DOHH2 (cell line): ENCODE results near the gene GDPGP1.

Experiments
- H3F3A ChIP-seq: fragments of 200-600 bp; sonication (generic), shearing (Covaris generic); 2 replicates; pipeline ENCODE4 v1.6.0; 2016; ENCODE audit warnings: antibody characterized with exemption, mild to moderate bottlenecking; ENCODE audit not compliant: control insufficient read depth, insufficient read depth
- H3K27ac ChIP-seq: fragments of 200-600 bp; sonication (generic); 2 replicates; pipeline ENCODE4 v1.5.1; 2014; ENCODE audit warnings: low read depth, mild to moderate bottlenecking, low read length, moderate library complexity
- H3K27me3 ChIP-seq: fragments of 200-600 bp; sonication (generic); 2 replicates; pipeline ENCODE4 v1.6.1; 2014; ENCODE audit warnings: mild to moderate bottlenecking, low read length, mixed read lengths; ENCODE audit not compliant: control insufficient read depth
- H3K36me3 ChIP-seq: fragments of 200-600 bp; sonication (generic); 2 replicates; pipeline ENCODE4 v1.6.1; 2014; ENCODE audit warnings: mild to moderate bottlenecking, low read length, moderate library complexity, mixed read lengths; ENCODE audit not compliant: control insufficient read depth
- H3K4me1 ChIP-seq: fragments of 200-600 bp; sonication (generic); 2 replicates; pipeline ENCODE4 v1.6.1; 2014; ENCODE audit warnings: mild to moderate bottlenecking, low read length, mixed read lengths; ENCODE audit not compliant: control insufficient read depth
- H3K4me2 ChIP-seq: fragments of 200-600 bp; sonication (generic); 2 replicates; pipeline ENCODE4 v1.6.0; 2014; ENCODE audit warnings: mild to moderate bottlenecking, low read length, moderate library complexity
- H3K4me3 ChIP-seq: fragments of 200-600 bp; sonication (generic); 2 replicates; pipeline ENCODE4 v1.5.1; 2014; ENCODE audit warnings: mild to moderate bottlenecking, low read length, mixed read lengths
- H3K79me2 ChIP-seq: fragments of 200-600 bp; sonication (generic); 2 replicates; pipeline ENCODE4 v1.6.1; 2014; ENCODE audit warnings: mild to moderate bottlenecking, low read length, mixed read lengths; ENCODE audit not compliant: control insufficient read depth
- H3K9me2 ChIP-seq: fragments of 200-600 bp; sonication (generic); replicated peaks from 2 replicates; pipeline ENCODE4 v1.6.1; 2014; ENCODE audit warnings: mild to moderate bottlenecking, low read length, mixed read lengths; ENCODE audit not compliant: control insufficient read depth
- H3K9me3 ChIP-seq: fragments of 200-600 bp; sonication (generic); 2 replicates; pipeline ENCODE4 v1.6.1; 2014; ENCODE audit warnings: antibody characterized with exemption, low read length, mixed read lengths; ENCODE audit not compliant: control insufficient read depth, insufficient read depth
- H4K20me1 ChIP-seq: fragments of 200-600 bp; sonication (generic); 2 replicates; pipeline ENCODE4 v1.6.0; 2014; ENCODE audit warnings: low read depth, mild to moderate bottlenecking, antibody characterized with exemption, low read length, moderate library complexity; ENCODE audit not compliant: control insufficient read depth, insufficient read depth
- CTCF ChIP-seq: fragments of 200-600 bp; sonication (generic); IDR thresholded peaks from one replicate; pipeline ENCODE4 v1.5.1; 2014; ENCODE audit warnings: antibody characterized with exemption, mild to moderate bottlenecking, low read depth, low read length; ENCODE audit not compliant: poor library complexity, severe bottlenecking
- EZH2phosphoT487 ChIP-seq: fragments of 200-600 bp; sonication (generic); IDR thresholded peaks from 2 replicates; pipeline ENCODE4 v1.6.1; 2017; ENCODE audit warnings: borderline replicate concordance, mild to moderate bottlenecking, antibody characterized with exemption, low read length, moderate library complexity, mixed read lengths

The GDPGP1 gene

GRCh38 chr15:90203922-90204321 lies 30.1 kb upstream of the GDPGP1 start:
- Histone ChIP-seq H3F3A (no peaks in the 10 kb centered on the region), H3K36me3 (no peaks in the 10 kb centered on the region), H3K4me1 (peaks cover 20% of the 10 kb centered on the region), H3K79me2 (peaks cover 5% of the 10 kb centered on the region), H4K20me1 (0 out of 2 replicates have a peak, but pooled peaks cover 2% of the 10 kb centered on the region), H3K4me2 (no peak overlapping the region), H3K27me3 (peaks cover 8% of the 10 kb centered on the region), H3K9me2 (no peaks in the 10 kb centered on the region), H3K4me3 (no peak overlapping the region), H3K9me3 (no peaks in the 10 kb centered on the region), H3K27ac (no peak overlapping the region)
- no peak for TF ChIP-seq CTCF
- TF ChIP-seq EZH2phosphoT487: no peak

GRCh38 chr15:90205050-90205848 lies 28.8 kb upstream of the GDPGP1 start:
- H3K4me2 ChIP-seq: no peak overlapping the region
- H3K79me2 ChIP-seq: peaks cover 5% of the 10 kb centered on the region

GRCh38 chr15:90205886-90206285 lies 28.1 kb upstream of the GDPGP1 start:
- no peaks in the 10 kb centered on the region for H3K9me3 ChIP-seq
- H3K4me1 ChIP-seq: peaks cover 12% of the 10 kb centered on the region
- no peaks in the 10 kb centered on the region for H3K36me3 ChIP-seq
- H3F3A ChIP-seq: no peaks in the 10 kb centered on the region
- no peak overlapping the region for H3K27ac ChIP-seq
- H3K9me2 ChIP-seq: no peaks in the 10 kb centered on the region
- H3K4me3 ChIP-seq: no peak overlapping the region
- 0 out of 2 replicates have a peak, but pooled peaks cover 2% of the 10 kb centered on the region for H4K20me1 ChIP-seq
- H3K4me2 ChIP-seq: no peak overlapping the region
- TF ChIP-seq CTCF: no peak
- TF ChIP-seq EZH2phosphoT487: no peak
- peaks cover 8% of the 10 kb centered on the region for H3K27me3 ChIP-seq
- H3K79me2 ChIP-seq: peaks cover 5% of the 10 kb centered on the region

More at GRCh38 chr15:90205050-90205848, 28.8 kb upstream of the GDPGP1 start:
- no peak overlapping the region for H3K27ac ChIP-seq
- no peak overlapping the region for H3K4me3 ChIP-seq
- H3F3A ChIP-seq: no peaks in the 10 kb centered on the region
- H4K20me1 ChIP-seq: 0 out of 2 replicates have a peak, but pooled peaks cover 2% of the 10 kb centered on the region
- TF ChIP-seq CTCF (no peak), EZH2phosphoT487 (no peak)
- H3K27me3 ChIP-seq: peaks cover 8% of the 10 kb centered on the region
- H3K9me3 ChIP-seq: no peaks in the 10 kb centered on the region
- H3K4me1 ChIP-seq: peaks cover 19% of the 10 kb centered on the region
- H3K9me2 ChIP-seq: no peaks in the 10 kb centered on the region
- no peaks in the 10 kb centered on the region for H3K36me3 ChIP-seq
